OCI-LY3 (cell line): ENCODE measurements around the gene ITPKC.

Experiments
- EZH2phosphoT487 ChIP-seq: fragments of 200-600 bp; shearing (Covaris generic); IDR thresholded peaks from 2 replicates; pipeline ENCODE4 v1.6.1; 2018; ENCODE audit warnings: antibody characterized with exemption, mixed run types, low read depth
- TF ChIP-seq, protein P1 (sequence below): fragments of 200-600, 300-600 bp; sonication (generic); IDR thresholded peaks from 2 replicates; pipeline ENCODE4 v1.5.1; 2014; ENCODE audit warnings: antibody characterized with exemption, low read length, low read depth

DNA sequence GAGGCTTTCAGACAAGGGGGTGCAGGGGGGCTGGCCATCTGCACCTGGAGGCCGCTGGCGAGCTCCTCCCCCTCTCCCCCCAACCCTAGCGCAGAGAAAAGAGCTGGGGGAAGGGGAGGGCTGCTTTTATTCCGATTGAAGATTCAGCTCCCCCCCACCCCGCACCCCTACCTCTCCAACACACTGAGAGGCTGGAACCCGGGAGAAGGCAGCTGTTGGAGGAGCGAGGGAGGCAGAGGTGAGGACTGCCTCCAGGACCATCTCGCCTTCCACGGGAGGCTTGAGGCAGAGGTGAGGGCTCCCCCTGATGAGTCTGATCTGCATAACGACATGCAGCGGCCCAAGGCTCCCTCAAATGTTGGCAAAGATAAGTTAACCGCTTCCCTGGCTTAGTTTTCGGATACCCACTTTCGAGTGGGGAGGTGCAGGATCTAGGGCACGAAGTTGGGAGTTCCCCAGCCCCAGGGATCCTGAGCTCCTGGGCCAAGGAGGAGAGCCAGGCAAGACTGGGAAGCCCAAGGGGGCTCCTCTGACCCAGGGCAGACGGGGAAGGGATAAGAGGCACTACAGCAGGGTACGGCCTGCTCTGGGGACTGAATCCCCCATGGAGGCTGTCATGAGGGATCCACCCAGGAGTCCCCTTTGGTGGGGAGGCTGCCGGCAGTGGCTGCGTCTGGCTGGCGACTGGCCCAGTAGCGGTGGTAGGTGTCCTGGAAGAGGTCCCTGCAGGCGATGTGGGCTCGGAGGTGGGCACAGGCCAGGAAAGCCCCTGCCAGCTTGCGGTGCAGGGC lies 25.3 kb upstream of the ITPKC start:
- TF ChIP-seq, protein P1, sequence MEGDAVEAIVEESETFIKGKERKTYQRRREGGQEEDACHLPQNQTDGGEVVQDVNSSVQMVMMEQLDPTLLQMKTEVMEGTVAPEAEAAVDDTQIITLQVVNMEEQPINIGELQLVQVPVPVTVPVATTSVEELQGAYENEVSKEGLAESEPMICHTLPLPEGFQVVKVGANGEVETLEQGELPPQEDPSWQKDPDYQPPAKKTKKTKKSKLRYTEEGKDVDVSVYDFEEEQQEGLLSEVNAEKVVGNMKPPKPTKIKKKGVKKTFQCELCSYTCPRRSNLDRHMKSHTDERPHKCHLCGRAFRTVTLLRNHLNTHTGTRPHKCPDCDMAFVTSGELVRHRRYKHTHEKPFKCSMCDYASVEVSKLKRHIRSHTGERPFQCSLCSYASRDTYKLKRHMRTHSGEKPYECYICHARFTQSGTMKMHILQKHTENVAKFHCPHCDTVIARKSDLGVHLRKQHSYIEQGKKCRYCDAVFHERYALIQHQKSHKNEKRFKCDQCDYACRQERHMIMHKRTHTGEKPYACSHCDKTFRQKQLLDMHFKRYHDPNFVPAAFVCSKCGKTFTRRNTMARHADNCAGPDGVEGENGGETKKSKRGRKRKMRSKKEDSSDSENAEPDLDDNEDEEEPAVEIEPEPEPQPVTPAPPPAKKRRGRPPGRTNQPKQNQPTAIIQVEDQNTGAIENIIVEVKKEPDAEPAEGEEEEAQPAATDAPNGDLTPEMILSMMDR = no peak
- TF ChIP-seq EZH2phosphoT487 = no peak
